Islet of Langerhans (tissue), 1 donor: ENCODE measurements around the gene RBM8A.
A peak's percentile ranks its signal among the peaks of the same experiment; 100 is the strongest.

Source experiments
- FAIRE-seq: peaks from one replicate; lab custom pipeline; 2011; peaks lifted over from hg19 to GRCh38; lab: Jason Lieb, UNC

RBM8A gene

GRCh38 chr1:145927063-145927886 is at the start of gene RBM8A:
Gene RBM8A (minus strand): TSS chr1:145927484. CDS start chr1:145927426, 58 bp downstream.
- FAIRE-seq, result peak; percentile 97

- FAIRE-seq, result no peak
Observed at GRCh38 chr1:145977016-145977415, 49.7 kb upstream of the RBM8A start.

GRCh38 chr1:145975216-145975615 is 47.9 kb upstream of the RBM8A start:
- FAIRE-seq, result no peak

GRCh38 chr1:145974721-145975120 is 47.4 kb upstream of the RBM8A start:
- FAIRE-seq, result no peak

GRCh38 chr1:145972580-145972979 is 45.3 kb upstream of the RBM8A start:
- no peak for FAIRE-seq

GRCh38 chr1:145967288-145967687 is 40.0 kb upstream of the RBM8A start:
- FAIRE-seq, result no peak

GRCh38 chr1:145965119-145965744 is 37.9 kb upstream of the RBM8A start:
- FAIRE-seq, result no peak

- FAIRE-seq, result peak; percentile 86
Observed at GRCh38 chr1:145964328-145965118, 37.2 kb upstream of the RBM8A start, which contains the start of the genes ANKRD34A and POLR3GL. Gene ANKRD34A (minus strand): TSS chr1:145964575. CDS start chr1:145961759, 2,816 bp downstream. Gene POLR3GL (plus strand): TSS chr1:145964690. CDS start chr1:145974866, 10,176 bp downstream.

GRCh38 chr1:145963265-145964019 is 36.2 kb upstream of the RBM8A start:
- FAIRE-seq, result no peak

GRCh38 chr1:145962157-145963102 is 35.1 kb upstream of the RBM8A start:
- no peak for FAIRE-seq

- no peak for FAIRE-seq
Observed at GRCh38 chr1:145961425-145962156, 34.3 kb upstream of the RBM8A start.

- no peak for FAIRE-seq
Observed at GRCh38 chr1:145961109-145961424, 33.8 kb upstream of the RBM8A start.

GRCh38 chr1:145960468-145961108 is 33.3 kb upstream of the RBM8A start:
- no peak for FAIRE-seq

GRCh38 chr1:145959957-145960467 is 32.7 kb upstream of the RBM8A start:
- no peak for FAIRE-seq

GRCh38 chr1:145959333-145959732 is 32.0 kb upstream of the RBM8A start:
- no peak for FAIRE-seq

GRCh38 chr1:145958734-145959133 is 31.4 kb upstream of the RBM8A start:
- FAIRE-seq, result no peak

- peak; percentile 91 for FAIRE-seq
Observed at GRCh38 chr1:145957443-145958319, 30.4 kb upstream of the RBM8A start, which contains the start of gene LIX1L. Gene LIX1L (minus strand): TSS chr1:145958017. CDS start chr1:145957927, 90 bp downstream.

GRCh38 chr1:145956781-145957442 is 29.6 kb upstream of the RBM8A start:
- no peak for FAIRE-seq
